Measurements from ENCODE around the gene KRT16. TPM values are rescaled to one million over a fixed set of nuclear protein-coding genes. Genes with fewer than 3 reads are reported as not detected.
A peak's percentile ranks its signal among the peaks of the same experiment; 100 is the strongest.
"Not testable (repeated sequence)": the region's sequence is repeated elsewhere in the genome, so short reads cannot be mapped to it uniquely, and the experiment has no call there.

The KRT16 gene
- total RNA-seq, 1 experiment from 2014 or later: not detected

GRCh38 chr17:41619927-41620582 lies 7.5 kb upstream of the KRT16 start:
- H3K79me1 ChIP-seq (ENCODE audit: insufficient read depth, low read depth, low read length, poor library complexity, severe bottlenecking); H3T11ph ChIP-seq (ENCODE audit: low read length); H3K23me2 ChIP-seq (ENCODE audit: insufficient read length, low read depth, low read length, poor library complexity, severe bottlenecking); H3K79me2 ChIP-seq (ENCODE audit: insufficient read depth, low read length); H3K36me3 Mint-ChIP-seq (ENCODE audit: insufficient read depth in 1 of 3, low read depth in 3 of 3); H3K4ac ChIP-seq (ENCODE audit: low read depth, low read length); H3K27me3 ChIP-seq (ENCODE audit: insufficient read depth, low read length); H3K23ac ChIP-seq (ENCODE audit: insufficient read length, low read depth, low read length); H3K56ac ChIP-seq (ENCODE audit: insufficient read length, low read depth, low read length); H2BK5ac ChIP-seq (ENCODE audit: insufficient read length, low read length); H3K27ac ChIP-seq (ENCODE audit: insufficient read length, low read depth, low read length); H3K18ac ChIP-seq (ENCODE audit: insufficient read length, low read depth, low read length); H3K9ac ChIP-seq (ENCODE audit: extremely low read depth, insufficient read length, low read length); H2AFZ ChIP-seq (ENCODE audit: low read length); H3K9me3 Mint-ChIP-seq; H4K20me1 ChIP-seq (ENCODE audit: control insufficient read depth, insufficient read depth, insufficient read length); H4K5ac ChIP-seq (ENCODE audit: insufficient read length, low read depth, low read length); H3K27me3 Mint-ChIP-seq (ENCODE audit: low read depth); H4K8ac ChIP-seq (replicated peaks; ENCODE audit: insufficient read length, low read depth, low read length); H3K4me3 Mint-ChIP-seq; H3K4me1 ChIP-seq (ENCODE audit: insufficient read depth, low read length); H2BK15ac ChIP-seq (ENCODE audit: low read depth, low read length); H3K14ac ChIP-seq (ENCODE audit: insufficient read depth, low read length); H3K9me3 ChIP-seq (ENCODE audit: control insufficient read depth, low read depth, low read length); H4K91ac ChIP-seq (ENCODE audit: insufficient read length, low read depth, low read length); H3K4me2 ChIP-seq (ENCODE audit: insufficient read depth, insufficient read length, low read length); DNase-seq; H2BK12ac ChIP-seq (ENCODE audit: insufficient read length, low read depth, low read length); H2BK120ac ChIP-seq (ENCODE audit: low read depth, low read length, poor library complexity, severe bottlenecking); H2AK5ac ChIP-seq (ENCODE audit: insufficient read length, low read length); H2BK20ac ChIP-seq (ENCODE audit: low read depth, low read length, poor library complexity, severe bottlenecking): not testable (repeated sequence)
- no CpG with 5 or more reads among the region's 6 CpGs for WGBS (ENCODE audit: extremely low coverage, insufficient read length, low lambda C conversion rate)
- peaks cover 12 to 34% of the 10 kb centered on the region in 2 experiments for H3K4me1 Mint-ChIP-seq
- H3K27ac Mint-ChIP-seq: peak overlapping the region in 1 of 3 experiments; percentile 21; a peak in 1 of 7 replicates
